Measurements from ENCODE around the gene IGDCC3. TPM values are rescaled to one million over a fixed set of nuclear protein-coding genes. Genes with fewer than 3 reads are reported as not detected.

The IGDCC3 gene
- total and polyA plus RNA-seq, 10 of the 15 experiments (the other 5 are each of a cell fraction or from before 2014, with no cell fraction given), result 0.10 to 0.20 (median 0.15) TPM; not detected in 7

GRCh38 chr15:65289261-65289854 lies 88.4 kb downstream of the IGDCC3 start:
- Histone ChIP-seq H4K20me1 (ENCODE audit: control insufficient read depth, insufficient read depth) (no peaks in the 10 kb centered on the region), H3K27ac (ENCODE audit: control insufficient read depth, insufficient read depth) (no peak overlapping the region), H2AFZ (ENCODE audit: control insufficient read depth, low read depth, low read length) (no peak overlapping the region), H3K4me1 (ENCODE audit: control insufficient read depth, insufficient read depth, low read length) (peaks cover 14% of the 10 kb centered on the region), H3K9ac (ENCODE audit: control insufficient read depth, insufficient read depth, low read length) (no peak overlapping the region), H3K4me3 (no peak overlapping the region), H3K79me2 (ENCODE audit: control insufficient read depth, insufficient read depth, low read length) (no peaks in the 10 kb centered on the region; the same call in 1 of the 2 replicates), H3K4me2 (ENCODE audit: control insufficient read depth, insufficient read depth) (no peak overlapping the region), H3K27me3 (replicated peaks in 1 of 2; ENCODE audit: control insufficient read depth in 2 of 2, insufficient read depth in 2 of 2, low read length in 1 of 2) (no peaks in the 10 kb centered on the region), H3K9me3 (replicated peaks; ENCODE audit: control insufficient read depth, insufficient read depth, low read length) (no peaks in the 10 kb centered on the region), H3K36me3 (ENCODE audit: control insufficient read depth in 2 of 2, insufficient read depth in 2 of 2, low read length in 1 of 2) (no peaks in the 10 kb centered on the region)
- no peak for DNase-seq (ENCODE audit: low read depth, low spot score)
- ChIA-PET POLR2A (interaction anchor here (1.1 kb wide), 1 partner anchor 8 kb away, joined by 3 read pairs; no protein-coding TSS in a partner anchor), CTCF (interaction anchor here (2.3 kb wide), 1 partner anchor 8 kb away, joined by 7 read pairs; no protein-coding TSS in a partner anchor), SMC1A (ENCODE audit: uncharacterized antibody, unreplicated experiment) (interaction anchor here (1.0 kb wide), 1 partner anchor 8 kb away, joined by 3 read pairs; no protein-coding TSS in a partner anchor), RAD21 (ENCODE audit: unreplicated experiment) (no interaction called here)
- BruUV-seq (replicated peaks), result no TSS peak
- no peak for ATAC-seq
- 85% methylated on average over 6 of the region's 7 CpGs for WGBS (ENCODE audit: insufficient coverage, insufficient replicate concordance, low lambda C conversion rate, missing lambda C conversion rate)
- in situ Hi-C loops (cut with MboI), result no loop called here
- intact Hi-C loops (cut with micrococcal nuclease; ENCODE audit: unreplicated experiment), result no loop called here
- FAIRE-seq, result no peak
- no peak for TF ChIP-seq SMAD5 (IDR thresholded peaks at IDR 0.05; ENCODE audit: low read depth)
- TF ChIP-seq SREBF1 (IDR thresholded peaks at IDR 0.05; ENCODE audit: low read length), result no peak
- no peak for TF ChIP-seq CUX1 (IDR thresholded peaks at IDR 0.05; ENCODE audit: insufficient replicate concordance, low read depth, low read length)
- TF ChIP-seq ASH2L (IDR thresholded peaks at IDR 0.05; ENCODE audit: borderline replicate concordance, low read depth), result no peak
- TF ChIP-seq GATAD2B (conservative IDR thresholded peaks at IDR 0.05; ENCODE audit: low read depth), result no peak
- TF ChIP-seq IRF5 (IDR thresholded peaks at IDR 0.05; ENCODE audit: borderline replicate concordance), result no peak
- TF ChIP-seq TCF3 (IDR thresholded peaks at IDR 0.05; ENCODE audit: borderline replicate concordance, insufficient read depth, low read depth, low read length), result no peak
- TF ChIP-seq SMC3 (IDR thresholded peaks at IDR 0.05; ENCODE audit: borderline replicate concordance, low read length), result no peak
- no peak for TF ChIP-seq BACH1 (IDR thresholded peaks at IDR 0.05; ENCODE audit: borderline replicate concordance)
- TF ChIP-seq MYC (IDR thresholded peaks at IDR 0.05; ENCODE audit: insufficient read depth, insufficient read length, insufficient replicate concordance, low read length, severe bottlenecking), result no peak
- TF ChIP-seq NRF1 (conservative IDR thresholded peaks at IDR 0.05; ENCODE audit: low read depth, low read length), result no peak
- TF ChIP-seq DPF2 (IDR thresholded peaks at IDR 0.05), result no peak
- no peak for TF ChIP-seq NBN (IDR thresholded peaks at IDR 0.05)
- TF ChIP-seq USF2 (IDR thresholded peaks at IDR 0.05; ENCODE audit: borderline replicate concordance, low read depth, low read length), result no peak
- no peak for TF ChIP-seq ZNF384 (IDR thresholded peaks at IDR 0.05; ENCODE audit: borderline replicate concordance, low read depth, low read length)
- no peak for TF ChIP-seq PBX3 (IDR thresholded peaks at IDR 0.05; ENCODE audit: insufficient replicate concordance, low read depth, low read length)
